ENCODE data around the gene DGLUCY.

DNA sequence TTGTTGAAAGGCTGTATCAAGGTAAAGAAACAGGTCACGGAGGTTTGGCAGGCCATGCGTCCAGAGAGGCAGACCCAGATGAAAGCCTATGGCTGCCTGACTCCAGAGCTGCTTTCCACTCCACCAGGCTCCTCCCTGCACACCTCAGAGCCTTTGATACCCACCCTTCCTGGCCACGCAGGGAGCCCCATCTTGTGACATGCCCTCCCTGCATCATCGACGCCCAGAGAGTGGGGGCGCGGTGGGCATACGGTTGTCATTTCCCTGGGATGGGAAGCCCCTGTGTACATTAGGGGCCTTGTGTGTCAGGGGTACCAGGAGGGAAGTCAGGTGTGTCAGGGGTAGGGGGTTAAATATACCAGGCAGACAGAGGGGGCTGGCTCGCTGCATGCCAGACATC is 160.9 kb downstream of the DGLUCY start:
- TF ChIP-seq, protein P1, sequence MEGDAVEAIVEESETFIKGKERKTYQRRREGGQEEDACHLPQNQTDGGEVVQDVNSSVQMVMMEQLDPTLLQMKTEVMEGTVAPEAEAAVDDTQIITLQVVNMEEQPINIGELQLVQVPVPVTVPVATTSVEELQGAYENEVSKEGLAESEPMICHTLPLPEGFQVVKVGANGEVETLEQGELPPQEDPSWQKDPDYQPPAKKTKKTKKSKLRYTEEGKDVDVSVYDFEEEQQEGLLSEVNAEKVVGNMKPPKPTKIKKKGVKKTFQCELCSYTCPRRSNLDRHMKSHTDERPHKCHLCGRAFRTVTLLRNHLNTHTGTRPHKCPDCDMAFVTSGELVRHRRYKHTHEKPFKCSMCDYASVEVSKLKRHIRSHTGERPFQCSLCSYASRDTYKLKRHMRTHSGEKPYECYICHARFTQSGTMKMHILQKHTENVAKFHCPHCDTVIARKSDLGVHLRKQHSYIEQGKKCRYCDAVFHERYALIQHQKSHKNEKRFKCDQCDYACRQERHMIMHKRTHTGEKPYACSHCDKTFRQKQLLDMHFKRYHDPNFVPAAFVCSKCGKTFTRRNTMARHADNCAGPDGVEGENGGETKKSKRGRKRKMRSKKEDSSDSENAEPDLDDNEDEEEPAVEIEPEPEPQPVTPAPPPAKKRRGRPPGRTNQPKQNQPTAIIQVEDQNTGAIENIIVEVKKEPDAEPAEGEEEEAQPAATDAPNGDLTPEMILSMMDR (tag by site-specific recombination; IDR thresholded peaks at IDR 0.05): no peak
- TF ChIP-seq ZNF530 (tag by site-specific recombination; IDR thresholded peaks at IDR 0.05; ENCODE audit: low read depth): no peak
- TF ChIP-seq ZNF670 (tag by site-specific recombination; IDR thresholded peaks at IDR 0.05; ENCODE audit: low read depth): no peak
- TF ChIP-seq ZSCAN30 (tag by site-specific recombination; IDR thresholded peaks at IDR 0.05): no peak
- no peak for TF ChIP-seq ZNF214 (tag by site-specific recombination; IDR thresholded peaks at IDR 0.05; ENCODE audit: borderline replicate concordance)
- TF ChIP-seq SP3 (tag by site-specific recombination; IDR thresholded peaks at IDR 0.05): no peak
- TF ChIP-seq ZNF146 (tag by site-specific recombination; IDR thresholded peaks at IDR 0.05): no peak
- TF ChIP-seq ZNF521 (tag by site-specific recombination; IDR thresholded peaks at IDR 0.05): no peak
- TF ChIP-seq, protein P2, sequence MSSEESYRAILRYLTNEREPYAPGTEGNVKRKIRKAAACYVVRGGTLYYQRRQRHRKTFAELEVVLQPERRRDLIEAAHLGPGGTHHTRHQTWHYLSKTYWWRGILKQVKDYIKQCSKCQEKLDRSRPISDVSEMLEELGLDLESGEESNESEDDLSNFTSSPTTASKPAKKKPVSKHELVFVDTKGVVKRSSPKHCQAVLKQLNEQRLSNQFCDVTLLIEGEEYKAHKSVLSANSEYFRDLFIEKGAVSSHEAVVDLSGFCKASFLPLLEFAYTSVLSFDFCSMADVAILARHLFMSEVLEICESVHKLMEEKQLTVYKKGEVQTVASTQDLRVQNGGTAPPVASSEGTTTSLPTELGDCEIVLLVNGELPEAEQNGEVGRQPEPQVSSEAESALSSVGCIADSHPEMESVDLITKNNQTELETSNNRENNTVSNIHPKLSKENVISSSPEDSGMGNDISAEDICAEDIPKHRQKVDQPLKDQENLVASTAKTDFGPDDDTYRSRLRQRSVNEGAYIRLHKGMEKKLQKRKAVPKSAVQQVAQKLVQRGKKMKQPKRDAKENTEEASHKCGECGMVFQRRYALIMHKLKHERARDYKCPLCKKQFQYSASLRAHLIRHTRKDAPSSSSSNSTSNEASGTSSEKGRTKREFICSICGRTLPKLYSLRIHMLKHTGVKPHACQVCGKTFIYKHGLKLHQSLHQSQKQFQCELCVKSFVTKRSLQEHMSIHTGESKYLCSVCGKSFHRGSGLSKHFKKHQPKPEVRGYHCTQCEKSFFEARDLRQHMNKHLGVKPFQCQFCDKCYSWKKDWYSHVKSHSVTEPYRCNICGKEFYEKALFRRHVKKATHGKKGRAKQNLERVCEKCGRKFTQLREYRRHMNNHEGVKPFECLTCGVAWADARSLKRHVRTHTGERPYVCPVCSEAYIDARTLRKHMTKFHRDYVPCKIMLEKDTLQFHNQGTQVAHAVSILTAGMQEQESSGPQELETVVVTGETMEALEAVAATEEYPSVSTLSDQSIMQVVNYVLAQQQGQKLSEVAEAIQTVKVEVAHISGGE (tag by site-specific recombination; conservative IDR thresholded peaks at IDR 0.05; ENCODE audit: low read depth): no peak
- no peak for TF ChIP-seq ZNF585B (tag by site-specific recombination; IDR thresholded peaks at IDR 0.05)
- TF ChIP-seq ZNF302 (tag by site-specific recombination; IDR thresholded peaks at IDR 0.05; ENCODE audit: low read depth): no peak
- TF ChIP-seq ZNF112 (tag by site-specific recombination; IDR thresholded peaks at IDR 0.05): no peak
- no peak for TF ChIP-seq ZBTB7A (tag by site-specific recombination; IDR thresholded peaks at IDR 0.05; ENCODE audit: low read depth)
